Sigmoid colon (tissue), 7 donors: ENCODE measurements around the gene KAT7. TPM values are rescaled to one million over a fixed set of nuclear protein-coding genes. Genes with fewer than 3 reads are reported as not detected.
"Not testable (repeated sequence)": the region's sequence is repeated elsewhere in the genome, so short reads cannot be mapped to it uniquely, and the experiment has no call there.

ENCODE experiments used
- DNase-seq: peaks from one replicate; pipeline ENCODE4 v3.0.0-alpha.2; 2019
- H3K27ac ChIP-seq, 4 donors: fragments of 200-600 bp; sonication (generic); one replicate each; pipeline ENCODE4 v1.5.1; 2016 to 2019; ENCODE audit warnings: mild to moderate bottlenecking in 1 of 4
- H3K27me3 ChIP-seq, 3 donors: fragments of 200-600 bp; sonication (generic); one replicate each; pipeline ENCODE4 v1.5.1; 2019; ENCODE audit warnings: mild to moderate bottlenecking in 1 of 3
- H3K36me3 ChIP-seq, 4 donors: fragments of 200-600 bp; sonication (generic); one replicate each; pipeline ENCODE4 v1.5.1; 2016 to 2019
- H3K4me1 ChIP-seq, 4 donors: fragments of 200-600 bp; sonication (generic); one replicate each; pipeline ENCODE4 v1.5.1; 2017 to 2019
- H3K4me3 ChIP-seq, 4 donors: fragments of 200-600 bp; sonication (generic); one replicate each; pipeline ENCODE4 v1.5.1; 2017 to 2019; ENCODE audit warnings: mild to moderate bottlenecking in 2 of 4, moderate library complexity in 1 of 4
- H3K9me3 ChIP-seq, 4 donors: fragments of 200-600 bp in 3 of 4; sonication (generic) in 3 of 4; one replicate each; pipeline versions ENCODE4 v1.5.1 to v1.6.1; 2013 to 2019
- CTCF ChIP-seq, 4 experiments: fragments of 450-650 bp in 3 of 4; fragments of 200-600 bp in 1 of 4; IDR thresholded peaks; one replicate each; pipeline ENCODE4 v1.5.1; 2016 to 2019; ENCODE audit warnings: antibody characterized with exemption in 4 of 4, mild to moderate bottlenecking in 3 of 4, moderate library complexity in 2 of 4
- EP300 ChIP-seq, 4 donors: sonication (generic); formaldehyde crosslinking; IDR thresholded peaks; one replicate each; pipeline ENCODE4 v1.6.1; 2017; ENCODE audit warnings: antibody characterized with exemption in 4 of 4
- POLR2A ChIP-seq, 2 donors: fragments of 450-650 bp; IDR thresholded peaks; one replicate each; pipeline ENCODE4 v1.6.1; 2016; ENCODE audit warnings: antibody characterized with exemption in 2 of 2, mild to moderate bottlenecking in 2 of 2, moderate library complexity in 2 of 2
- POLR2AphosphoS5 ChIP-seq, 4 donors: sonication (generic); formaldehyde crosslinking; IDR thresholded peaks; one replicate each; pipeline ENCODE4 v1.6.1; 2017; ENCODE audit warnings: antibody characterized with exemption in 4 of 4
- WGBS, 2 donors: extraction: QIAGEN DNeasy Blood & Tissue Kit; methylation state at CpG; one replicate each; pipeline ENCODE4 v1.1.7; 2013; 5-methylcytosine and 5-hydroxymethylcytosine counted together
- intact Hi-C: fragments of 100-400 bp; cut with DNase I; formaldehyde crosslinking; loops from one replicate; pipeline ENCODE4 v1.15.1; 2023
- polyA plus RNA-seq, 3 donors: library from polyadenylated mRNA; stranded (reverse); fragments of 200-250 nt; gene quantifications; one replicate each; pipeline ENCODE4 v1.2.3, GENCODE V29; 2013
- total RNA-seq, 4 donors: library from RNA; depleted of rRNA; stranded (reverse); fragments of >200 nt; gene quantifications; one replicate each; pipeline ENCODE4 v1.1.0, GENCODE V29; 2016
- donor health status: healthy with polysubstance abuse.
- donor health status: Bipolar disorder and iron deficiency.
- donor health status: healthy.

The KAT7 gene
- total and polyA plus RNA-seq, 7 donors: 6.2 to 34.9 (median 23.8) TPM

- intact Hi-C loops: no loop called here
- Histone ChIP-seq H3K4me3 (no peak overlapping the region), H3K27ac (no peak overlapping the region), H3K27me3 (no peaks in the 10 kb centered on the region), H3K9me3 (no peaks in the 10 kb centered on the region), H3K36me3 (peaks cover 22 to 85% (median 56%) of the 10 kb centered on the region in 4 donors), H3K4me1 (peaks cover 0 to 24% (median 5%) of the 10 kb centered on the region in 4 donors)
- no peak for DNase-seq
- TF ChIP-seq EP300 (IDR thresholded peaks at IDR 0.05) (no peak), CTCF (IDR thresholded peaks at IDR 0.05) (no peak), POLR2A (IDR thresholded peaks at IDR 0.05) (no peak), POLR2AphosphoS5 (IDR thresholded peaks at IDR 0.05) (no peak)
- WGBS, 2 donors: 70 to 94% methylated on average over 2 of the region's 2 CpGs
Observed at GRCh38 chr17:49825645-49826044, 37.2 kb downstream of the KAT7 start.

- H3K4me3 ChIP-seq, intact Hi-C loops, H3K9me3 ChIP-seq, DNase-seq, H3K27me3 ChIP-seq: not testable (repeated sequence)
- Histone ChIP-seq H3K36me3 (peaks cover 19 to 75% (median 40%) of the 10 kb centered on the region in 4 donors), H3K4me1 (peaks cover 0 to 27% (median 5%) of the 10 kb centered on the region in 4 donors), H3K27ac (peak overlapping the region in 2 of 4 donors; percentile 11 to 34)
- 53 to 68% methylated on average over 2 of the region's 2 CpGs for WGBS, 2 donors
Observed at GRCh38 chr17:49828325-49828724, 39.8 kb downstream of the KAT7 start.

- Histone ChIP-seq H3K4me3 (no peak overlapping the region), H3K36me3 (peaks cover 12 to 75% (median 38%) of the 10 kb centered on the region in 4 donors), H3K27me3 (no peaks in the 10 kb centered on the region), H3K4me1 (peaks cover 0 to 27% (median 5%) of the 10 kb centered on the region in 4 donors), H3K27ac (peak overlapping the region in 1 of 4 donors; percentile 34), H3K9me3 (no peaks in the 10 kb centered on the region)
- no peak for DNase-seq
- intact Hi-C loops: no loop called here
- 91% methylated on average over 2 of the region's 2 CpGs for WGBS, 2 donors
- TF ChIP-seq POLR2A (IDR thresholded peaks at IDR 0.05) (no peak), POLR2AphosphoS5 (IDR thresholded peaks at IDR 0.05) (no peak)
Observed at GRCh38 chr17:49829026-49829425, 40.5 kb downstream of the KAT7 start.

GRCh38 chr17:49830605-49831004, 42.1 kb downstream of the KAT7 start:
- Histone ChIP-seq H3K27me3 (no peaks in the 10 kb centered on the region), H3K9me3 (no peaks in the 10 kb centered on the region), H3K36me3 (peaks cover 12 to 73% (median 35%) of the 10 kb centered on the region in 4 donors), H3K4me1 (peaks cover 0 to 27% (median 5%) of the 10 kb centered on the region in 4 donors), H3K4me3 (no peak overlapping the region), H3K27ac (no peak overlapping the region)
- 66 to 77% methylated on average over 1 of the region's 1 CpG for WGBS, 2 donors
- intact Hi-C loops: no loop called here
- no peak for TF ChIP-seq POLR2AphosphoS5 (IDR thresholded peaks at IDR 0.05)
- no peak for TF ChIP-seq POLR2A (IDR thresholded peaks at IDR 0.05)
- no peak for TF ChIP-seq CTCF (IDR thresholded peaks at IDR 0.05)
- TF ChIP-seq EP300 (IDR thresholded peaks at IDR 0.05): no peak
- no peak for DNase-seq

GRCh38 chr17:49832840-49833599, 44.5 kb downstream of the KAT7 start:
- H3K27ac ChIP-seq: peak overlapping the region in 1 of 4 donors; percentile 9
- no peaks in the 10 kb centered on the region for H3K9me3 ChIP-seq
- no peak for TF ChIP-seq CTCF (IDR thresholded peaks at IDR 0.05)
- TF ChIP-seq POLR2AphosphoS5 (IDR thresholded peaks at IDR 0.05): peak in 2 of 4 donors; percentile 20 to 22
- no peak for DNase-seq
- intact Hi-C loops: no loop called here
- H3K27me3 ChIP-seq: no peaks in the 10 kb centered on the region
- H3K36me3 ChIP-seq: peaks cover 0 to 48% (median 12%) of the 10 kb centered on the region in 4 donors
- WGBS, 2 donors: 67 to 85% methylated on average over 7 of the region's 7 CpGs
- H3K4me3 ChIP-seq: no peak overlapping the region
- peaks cover 0 to 33% (median 15%) of the 10 kb centered on the region in 4 donors for H3K4me1 ChIP-seq
